K562 (cell line): ENCODE data around the gene SLK. TPM values are rescaled to one million over a fixed set of nuclear protein-coding genes. Genes with fewer than 3 reads are reported as not detected.

Experiments
- C11orf30 ChIP-seq: fragments of 450-650 bp; IDR thresholded peaks from 2 replicates; pipeline ENCODE4 v1.6.1; 2016; ENCODE audit warnings: low read depth, mild to moderate bottlenecking
- CTBP1 ChIP-seq: fragments of 450-650 bp; IDR thresholded peaks from 2 replicates; pipeline ENCODE4 v1.6.1; 2016; ENCODE audit warnings: borderline replicate concordance
- EZH2 ChIP-seq: IDR thresholded peaks from 2 replicates; pipeline ENCODE4 v1.6.1; 2012; ENCODE audit warnings: low read depth, mild to moderate bottlenecking, inconsistent platforms, low read length, borderline replicate concordance
- FOSL1 ChIP-seq: fragments of 200-800 bp; sonication (Bioruptor generic); conservative IDR thresholded peaks from 2 replicates; pipeline ENCODE4 v1.6.1; 2016; ENCODE audit warnings: missing genetic modification characterization, missing compliant biosample characterization
- HNRNPH1 ChIP-seq: fragments of 200-400 bp; formaldehyde crosslinking; optimal IDR thresholded peaks from 2 replicates; pipeline ENCODE3; 2017; ENCODE audit warnings: low read depth, mild to moderate bottlenecking, low read length, moderate library complexity
- ILF3 ChIP-seq: fragments of 450-650 bp; IDR thresholded peaks from 2 replicates; pipeline ENCODE4 v1.6.1; 2018; ENCODE audit warnings: antibody characterized with exemption, mild to moderate bottlenecking, moderate library complexity, borderline replicate concordance
- KLF13 ChIP-seq: fragments of 450-650 bp; IDR thresholded peaks from 2 replicates; pipeline ENCODE4 v1.6.1; 2016; ENCODE audit warnings: missing genetic modification characterization, low read depth, mild to moderate bottlenecking, missing compliant biosample characterization, moderate library complexity, borderline replicate concordance
- KLF16 ChIP-seq: IDR thresholded peaks from 2 replicates; pipeline ENCODE4 v1.6.1; 2016; ENCODE audit warnings: antibody characterized with exemption
- MAFF ChIP-seq: IDR thresholded peaks from 2 replicates; pipeline ENCODE4 v1.6.1; 2012; ENCODE audit warnings: low read length, improper control_type of control experiment
- MED1 ChIP-seq: sonication (generic); formaldehyde crosslinking; IDR thresholded peaks from 2 replicates; pipeline ENCODE4 v1.8.1; 2023; ENCODE audit warnings: missing genetic modification reagents, borderline replicate concordance
- NCOA2 ChIP-seq, 2 experiments: fragments of 450-650 bp; IDR thresholded peaks; 2 replicates each; pipeline ENCODE4 v1.6.1; 2018; ENCODE audit warnings: mild to moderate bottlenecking in 2 of 2, moderate library complexity in 1 of 2; ENCODE audit not compliant: partially characterized antibody in 2 of 2
- NFRKB ChIP-seq: fragments of 450-650 bp; IDR thresholded peaks from 2 replicates; pipeline ENCODE4 v1.6.1; 2016; ENCODE audit warnings: low read depth
- NR1H2 ChIP-seq: sonication (generic); formaldehyde crosslinking; IDR thresholded peaks from 2 replicates; pipeline ENCODE4 v1.4.0; 2020; ENCODE audit warnings: mild to moderate bottlenecking, missing genetic modification reagents
- PHB ChIP-seq: fragments of 250-450 bp; sonication (Bioruptor Pico); IDR thresholded peaks from 2 replicates; pipeline ENCODE4 v1.5.0; 2021
- SMARCA4 ChIP-seq: fragments of 450-650 bp; IDR thresholded peaks from 2 replicates; pipeline ENCODE4 v1.6.1; 2016
- SMC3 ChIP-seq: conservative IDR thresholded peaks from 2 replicates; pipeline ENCODE4 v1.6.1; 2011; ENCODE audit warnings: low read depth, low read length, improper control_type of control experiment; ENCODE audit not compliant: insufficient read depth
- TSC22D4 ChIP-seq: fragments of 450-650 bp; IDR thresholded peaks from 2 replicates; pipeline ENCODE4 v1.6.1; 2016; ENCODE audit warnings: missing genetic modification characterization, missing biosample characterization, control low read depth
- ZNF561 ChIP-seq: fragments of 450-650 bp; formaldehyde crosslinking; conservative IDR thresholded peaks from 2 replicates; pipeline ENCODE4 v1.4.0; 2020; ENCODE audit warnings: mild to moderate bottlenecking, moderate library complexity
- ZNF584 ChIP-seq: fragments of 200-800 bp; sonication (Bioruptor generic); IDR thresholded peaks from 2 replicates; pipeline ENCODE4 v1.6.1; 2016; ENCODE audit warnings: low read depth, mild to moderate bottlenecking, missing genetic modification characterization, missing compliant biosample characterization
- polyA plus RNA-seq, 8 experiments: library from polyadenylated mRNA; depleted of rRNA in 4 of 8; stranded (reverse) in 5 of 8; unstranded in 3 of 8; fragments of >200 nt; fragmentation: Nextera tagmentation in 2 of 8; fragmentation: Illumina TruSeq in 1 of 8; extraction: Ambion mirVana in 2 of 8; extraction: Trizol in 1 of 8; gene quantifications; 2 replicates each; pipeline versions ENCODE4 v1.2.1 to v1.2.3, GENCODE V29; 2011 to 2014; ENCODE audit warnings: inconsistent platforms in 1 of 8, missing spikeins in 1 of 8
- total RNA-seq, 7 experiments: library from RNA; depleted of rRNA in 6 of 7; stranded (reverse); fragments of >200 nt in 6 of 7; fragmentation: Illumina TruSeq in 2 of 7; extraction: Trizol in 2 of 7; gene quantifications; 2 replicates each; pipeline versions ENCODE4 v1.2.1 to v1.2.3, GENCODE V29; 2011 to 2021; ENCODE audit warnings: low replicate concordance in 1 of 7
- TF ChIP-seq, protein P1 (sequence below): sonication (generic); formaldehyde crosslinking; IDR thresholded peaks from 2 replicates; pipeline ENCODE4 v1.9.0; 2022; ENCODE audit warnings: mild to moderate bottlenecking, missing genetic modification reagents
- TF ChIP-seq, protein P2 (sequence below): sonication (generic); formaldehyde crosslinking; IDR thresholded peaks from 2 replicates; pipeline ENCODE4 v1.8.0; 2022; ENCODE audit warnings: mild to moderate bottlenecking, missing genetic modification reagents
- TF ChIP-seq, protein P3 (sequence below): sonication (generic); formaldehyde crosslinking; IDR thresholded peaks from 2 replicates; pipeline ENCODE4 v1.8.1; 2023; ENCODE audit warnings: missing genetic modification reagents, mild to moderate bottlenecking, borderline replicate concordance

The SLK gene
- total and polyA plus RNA-seq, 9 of the 15 experiments (the other 6 are each of a cell fraction or from before 2014, with no cell fraction given), result 8.2 to 40.0 (median 23.4) TPM

DNA sequence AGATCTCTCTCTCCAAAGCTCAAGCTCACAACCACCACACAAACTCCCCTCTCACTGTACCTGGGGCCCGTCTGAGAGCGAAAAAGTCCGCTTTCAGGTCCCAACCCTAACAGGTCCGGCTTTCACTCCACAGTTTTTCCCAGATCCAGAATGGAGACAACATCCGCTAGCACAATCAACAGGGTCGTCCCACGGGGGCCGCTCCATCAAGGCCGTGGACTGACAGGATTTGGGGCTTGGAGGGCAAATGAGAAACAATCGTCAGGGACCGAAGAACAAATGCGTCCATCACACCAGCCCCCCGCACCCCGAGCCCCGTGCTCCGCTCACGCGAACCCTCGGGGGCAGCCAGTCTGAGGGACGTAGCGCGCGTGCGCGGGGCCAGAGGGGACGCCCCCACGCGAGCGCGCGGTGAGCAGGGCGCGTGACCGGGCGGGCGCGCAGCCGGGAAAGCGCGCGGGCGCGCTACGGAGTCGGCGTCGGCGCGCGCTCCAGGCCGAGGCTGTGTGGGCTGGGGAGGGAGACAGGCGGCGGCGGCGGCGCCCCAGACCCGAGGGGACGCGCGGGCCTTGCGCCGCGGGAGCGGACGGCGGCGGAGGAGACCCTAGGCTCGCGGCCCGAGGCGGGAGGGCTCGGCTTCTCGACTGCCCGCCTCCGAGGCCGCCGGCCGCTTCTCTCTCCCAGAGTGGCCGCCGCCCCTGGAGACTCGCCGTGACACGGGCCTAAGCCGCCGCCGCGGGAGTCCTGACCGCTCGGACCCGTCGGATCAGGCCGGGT lies at the start of gene SLK (continued):
- TF ChIP-seq, protein P1, sequence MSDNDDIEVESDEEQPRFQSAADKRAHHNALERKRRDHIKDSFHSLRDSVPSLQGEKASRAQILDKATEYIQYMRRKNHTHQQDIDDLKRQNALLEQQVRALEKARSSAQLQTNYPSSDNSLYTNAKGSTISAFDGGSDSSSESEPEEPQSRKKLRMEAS, result peak; percentile 45
- TF ChIP-seq, protein P2, sequence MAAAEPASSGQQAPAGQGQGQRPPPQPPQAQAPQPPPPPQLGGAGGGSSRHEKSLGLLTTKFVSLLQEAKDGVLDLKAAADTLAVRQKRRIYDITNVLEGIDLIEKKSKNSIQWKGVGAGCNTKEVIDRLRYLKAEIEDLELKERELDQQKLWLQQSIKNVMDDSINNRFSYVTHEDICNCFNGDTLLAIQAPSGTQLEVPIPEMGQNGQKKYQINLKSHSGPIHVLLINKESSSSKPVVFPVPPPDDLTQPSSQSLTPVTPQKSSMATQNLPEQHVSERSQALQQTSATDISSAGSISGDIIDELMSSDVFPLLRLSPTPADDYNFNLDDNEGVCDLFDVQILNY (CRISPR knock-in tag), result no peak
- no peak for TF ChIP-seq MED1 (CRISPR knock-in tag)
- no peak for TF ChIP-seq KLF13 (tag)
- no peak for TF ChIP-seq NCOA2 (IDR thresholded peaks at IDR 0.05; ENCODE audit: partially characterized antibody in 2 of 2)
- no peak for TF ChIP-seq SMC3
- TF ChIP-seq PHB, result no peak
- peak; percentile 55; the same call in 1 of the 2 replicates for TF ChIP-seq NFRKB
- no peak for TF ChIP-seq HNRNPH1
- TF ChIP-seq FOSL1 (tag), result no peak
- no peak for TF ChIP-seq TSC22D4 (tag)
- no peak for TF ChIP-seq ZNF561 (CRISPR knock-in tag)
- TF ChIP-seq C11orf30, result no peak
- TF ChIP-seq, protein P3, sequence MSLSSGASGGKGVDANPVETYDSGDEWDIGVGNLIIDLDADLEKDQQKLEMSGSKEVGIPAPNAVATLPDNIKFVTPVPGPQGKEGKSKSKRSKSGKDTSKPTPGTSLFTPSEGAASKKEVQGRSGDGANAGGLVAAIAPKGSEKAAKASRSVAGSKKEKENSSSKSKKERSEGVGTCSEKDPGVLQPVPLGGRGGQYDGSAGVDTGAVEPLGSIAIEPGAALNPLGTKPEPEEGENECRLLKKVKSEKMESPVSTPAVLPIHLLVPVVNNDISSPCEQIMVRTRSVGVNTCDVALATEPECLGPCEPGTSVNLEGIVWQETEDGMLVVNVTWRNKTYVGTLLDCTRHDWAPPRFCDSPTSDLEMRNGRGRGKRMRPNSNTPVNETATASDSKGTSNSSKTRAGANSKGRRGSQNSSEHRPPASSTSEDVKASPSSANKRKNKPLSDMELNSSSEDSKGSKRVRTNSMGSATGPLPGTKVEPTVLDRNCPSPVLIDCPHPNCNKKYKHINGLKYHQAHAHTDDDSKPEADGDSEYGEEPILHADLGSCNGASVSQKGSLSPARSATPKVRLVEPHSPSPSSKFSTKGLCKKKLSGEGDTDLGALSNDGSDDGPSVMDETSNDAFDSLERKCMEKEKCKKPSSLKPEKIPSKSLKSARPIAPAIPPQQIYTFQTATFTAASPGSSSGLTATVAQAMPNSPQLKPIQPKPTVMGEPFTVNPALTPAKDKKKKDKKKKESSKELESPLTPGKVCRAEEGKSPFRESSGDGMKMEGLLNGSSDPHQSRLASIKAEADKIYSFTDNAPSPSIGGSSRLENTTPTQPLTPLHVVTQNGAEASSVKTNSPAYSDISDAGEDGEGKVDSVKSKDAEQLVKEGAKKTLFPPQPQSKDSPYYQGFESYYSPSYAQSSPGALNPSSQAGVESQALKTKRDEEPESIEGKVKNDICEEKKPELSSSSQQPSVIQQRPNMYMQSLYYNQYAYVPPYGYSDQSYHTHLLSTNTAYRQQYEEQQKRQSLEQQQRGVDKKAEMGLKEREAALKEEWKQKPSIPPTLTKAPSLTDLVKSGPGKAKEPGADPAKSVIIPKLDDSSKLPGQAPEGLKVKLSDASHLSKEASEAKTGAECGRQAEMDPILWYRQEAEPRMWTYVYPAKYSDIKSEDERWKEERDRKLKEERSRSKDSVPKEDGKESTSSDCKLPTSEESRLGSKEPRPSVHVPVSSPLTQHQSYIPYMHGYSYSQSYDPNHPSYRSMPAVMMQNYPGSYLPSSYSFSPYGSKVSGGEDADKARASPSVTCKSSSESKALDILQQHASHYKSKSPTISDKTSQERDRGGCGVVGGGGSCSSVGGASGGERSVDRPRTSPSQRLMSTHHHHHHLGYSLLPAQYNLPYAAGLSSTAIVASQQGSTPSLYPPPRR (CRISPR knock-in tag), result no peak
- peak; percentile 73; the same call in 1 of the 2 replicates for TF ChIP-seq ZNF584 (CRISPR knock-in tag)
- TF ChIP-seq SMARCA4, result no peak
- no peak for TF ChIP-seq KLF16
- TF ChIP-seq EZH2, result no peak
- TF ChIP-seq MAFF, result no peak
- TF ChIP-seq ILF3, result no peak
- peak; percentile 84 for TF ChIP-seq CTBP1
- TF ChIP-seq NR1H2, result no peak
